H1 (cell line): ENCODE measurements around the gene SMAD1. TPM values are rescaled to one million over a fixed set of nuclear protein-coding genes. Genes with fewer than 3 reads are reported as not detected.

Source experiments
- CTCF ChIA-PET: fragments of 300-600 bp; sonication (Branson Sonifier 250); formaldehyde crosslinking; loops from one replicate; lab custom pipeline; 2021; ENCODE audit not compliant: partially characterized antibody; lab: Charles Lee
- POLR2A ChIA-PET: fragments of 300-600 bp; sonication (Branson Sonifier 250); formaldehyde crosslinking; loops from one replicate; lab custom pipeline; 2021; ENCODE audit warnings: inconsistent platforms; ENCODE audit not compliant: partially characterized antibody; lab: Charles Lee
- DNase-seq, 2 experiments: peaks; one replicate each; pipeline versions ENCODE4 v3.0.0 to v3.0.0-alpha.2; 2010 to 2022; ENCODE audit warnings: low spot score in 2 of 2, low read depth in 1 of 2, mixed read lengths in 1 of 2
- FAIRE-seq: peaks from 2 replicates; lab custom pipeline; 2011; peaks lifted over from hg19 to GRCh38; lab: Jason Lieb, UNC
- H2AFZ ChIP-seq: 2 replicates; pipeline ENCODE4 v1.8.1; 2012; ENCODE audit warnings: low read length, inconsistent platforms
- H2AK5ac ChIP-seq: 2 replicates; pipeline ENCODE4 v1.6.1; 2013; ENCODE audit warnings: low read depth, low read length
- H2BK120ac ChIP-seq: replicated peaks from 2 replicates; pipeline ENCODE3; 2013; ENCODE audit warnings: low read depth, low read length, inconsistent platforms
- H2BK12ac ChIP-seq: 2 replicates; pipeline ENCODE4 v1.6.1; 2013; ENCODE audit warnings: low read depth, low read length
- H2BK15ac ChIP-seq: 2 replicates; pipeline ENCODE4 v1.6.1; 2013; ENCODE audit warnings: low read length
- H2BK20ac ChIP-seq: 2 replicates; pipeline ENCODE4 v1.6.1; 2013; ENCODE audit warnings: low read length
- H2BK5ac ChIP-seq: 2 replicates; pipeline ENCODE4 v1.6.1; 2013; ENCODE audit warnings: low read depth, low read length
- H3K14ac ChIP-seq: 2 replicates; pipeline ENCODE4 v1.6.1; 2013; ENCODE audit warnings: inconsistent platforms; ENCODE audit not compliant: insufficient read length
- H3K18ac ChIP-seq: 2 replicates; pipeline ENCODE4 v1.6.1; 2013; ENCODE audit warnings: low read length; ENCODE audit errors: extremely low read depth
- H3K23ac ChIP-seq: 2 replicates; pipeline ENCODE4 v1.6.1; 2013; ENCODE audit warnings: inconsistent platforms; ENCODE audit not compliant: insufficient read length
- H3K23me2 ChIP-seq: 2 replicates; pipeline ENCODE4 v1.6.1; 2013; ENCODE audit warnings: low read depth, low read length
- H3K27ac ChIP-seq: 2 replicates; pipeline ENCODE4 v1.6.1; 2011; ENCODE audit warnings: low read depth, low read length, inconsistent platforms
- H3K27me3 ChIP-seq, 4 experiments: replicated peaks in 1 of 4; 1 replicate in 1 of 4; 2 replicates in 3 of 4; pipeline versions ENCODE4 v1.6.1 to v1.8.1; 2011 to 2013; ENCODE audit warnings: low read length in 3 of 4, mild to moderate bottlenecking in 3 of 4, inconsistent platforms in 2 of 4, mixed read lengths in 2 of 4, moderate library complexity in 1 of 4; ENCODE audit not compliant: control insufficient read depth in 3 of 4, insufficient read depth in 3 of 4; ENCODE audit errors: extremely low read depth in 1 of 4
- H3K36me3 ChIP-seq, 4 experiments: 2 replicates each; pipeline versions ENCODE4 v1.6.1 to v1.8.1; 2011 to 2013; ENCODE audit warnings: mild to moderate bottlenecking in 4 of 4, low read length in 3 of 4, moderate library complexity in 2 of 4, control low read depth in 1 of 4, inconsistent platforms in 1 of 4; ENCODE audit not compliant: insufficient read depth in 4 of 4, control insufficient read depth in 2 of 4
- H3K4ac ChIP-seq: replicated peaks from 2 replicates; pipeline ENCODE3; 2013; ENCODE audit warnings: low read length, low read depth, mixed read lengths, inconsistent platforms; ENCODE audit not compliant: insufficient read length
- H3K4me1 ChIP-seq, 4 experiments: replicated peaks in 1 of 4; 1 replicate in 1 of 4; 2 replicates in 3 of 4; pipeline versions ENCODE4 v1.6.1 to v1.8.1; 2011 to 2013; ENCODE audit warnings: low read length in 3 of 4, inconsistent platforms in 2 of 4, mixed read lengths in 1 of 4; ENCODE audit not compliant: insufficient read depth in 4 of 4, control insufficient read depth in 3 of 4
- H3K4me2 ChIP-seq, 2 experiments: 2 replicates each; pipeline versions ENCODE4 v1.6.1 to v1.8.1; 2011 to 2013; ENCODE audit warnings: low read depth in 2 of 2, low read length in 2 of 2, control low read depth in 1 of 2, inconsistent platforms in 1 of 2, mild to moderate bottlenecking in 1 of 2; ENCODE audit not compliant: insufficient read depth in 1 of 2
- H3K4me3 ChIP-seq, 4 experiments: fragments of 200-600, 300-600 bp in 1 of 4; sonication (generic), shearing (Covaris generic), sonication (Bioruptor Twin) in 1 of 4; 2 replicates each; pipeline versions ENCODE4 v1.5.1 to v1.8.1; 2011 to 2016; ENCODE audit warnings: low read length in 4 of 4, low read depth in 3 of 4, control low read depth in 2 of 4, inconsistent platforms in 2 of 4, mild to moderate bottlenecking in 2 of 4, mixed read lengths in 1 of 4, moderate library complexity in 1 of 4; ENCODE audit not compliant: insufficient read depth in 2 of 4; ENCODE audit errors: extremely low read depth in 1 of 4
- H3K56ac ChIP-seq: replicated peaks from 2 replicates; pipeline ENCODE3; 2013; ENCODE audit warnings: low read depth, mild to moderate bottlenecking, mixed read lengths, low read length, inconsistent platforms; ENCODE audit not compliant: insufficient read length
- H3K79me1 ChIP-seq: 2 replicates; pipeline ENCODE4 v1.6.1; 2013; ENCODE audit warnings: low read depth, low read length, control low read depth
- H3K79me2 ChIP-seq, 2 experiments: 2 replicates each; pipeline versions ENCODE4 v1.6.1 to v1.8.1; 2012 to 2013; ENCODE audit warnings: low read length in 2 of 2, mild to moderate bottlenecking in 2 of 2, inconsistent platforms in 1 of 2; ENCODE audit not compliant: insufficient read depth in 2 of 2, control insufficient read depth in 1 of 2
- H3K9ac ChIP-seq, 4 experiments: replicated peaks in 1 of 4; 1 replicate in 1 of 4; 2 replicates in 3 of 4; pipeline versions ENCODE4 v1.6.1 to v1.8.1; 2011 to 2013; ENCODE audit warnings: low read depth in 3 of 4, low read length in 3 of 4, control low read depth in 2 of 4, mild to moderate bottlenecking in 2 of 4, moderate library complexity in 2 of 4, inconsistent platforms in 1 of 4; ENCODE audit errors: extremely low read depth in 1 of 4
- H3K9me3 ChIP-seq, 2 experiments: 2 replicates each; pipeline versions ENCODE4 v1.6.1 to v1.8.1; 2012 to 2013; ENCODE audit warnings: mild to moderate bottlenecking in 2 of 2, moderate library complexity in 2 of 2, control low read depth in 1 of 2, inconsistent platforms in 1 of 2, low read depth in 1 of 2, low read length in 1 of 2, mixed read lengths in 1 of 2; ENCODE audit not compliant: insufficient read depth in 2 of 2
- H4K20me1 ChIP-seq, 2 experiments: replicated peaks in 1 of 2; 2 replicates each; pipeline versions ENCODE3 to v1.8.1; 2011 to 2013; ENCODE audit warnings: inconsistent platforms in 2 of 2, low read length in 2 of 2, mild to moderate bottlenecking in 1 of 2; ENCODE audit not compliant: insufficient read depth in 2 of 2, control insufficient read depth in 1 of 2
- H4K5ac ChIP-seq: 2 replicates; pipeline ENCODE4 v1.6.1; 2013; ENCODE audit warnings: low read length, low read depth, mixed read lengths, inconsistent platforms; ENCODE audit not compliant: insufficient read length
- H4K8ac ChIP-seq: 2 replicates; pipeline ENCODE4 v1.8.0; 2013; ENCODE audit warnings: mild to moderate bottlenecking, moderate library complexity, low read length, inconsistent platforms; ENCODE audit not compliant: insufficient read depth; ENCODE audit errors: extremely low read depth
- H4K91ac ChIP-seq: replicated peaks from 2 replicates; pipeline ENCODE3; 2013; ENCODE audit warnings: low read length, mixed read lengths, inconsistent platforms; ENCODE audit not compliant: insufficient read length
- NANOG ChIP-seq: IDR thresholded peaks from 2 replicates; pipeline ENCODE4 v1.6.1; 2011; ENCODE audit warnings: low read length, low read depth, mild to moderate bottlenecking, inconsistent platforms; ENCODE audit not compliant: insufficient read depth, poor library complexity, severe bottlenecking
- WGBS, 2 experiments: shearing (Covaris generic) in 1 of 2; methylation state at CpG; one replicate each; pipeline versions ENCODE4 v1.1.6 to v1.1.7; 2013 to 2015; ENCODE audit warnings: low lambda C conversion rate in 2 of 2, mixed read lengths in 2 of 2, inconsistent platforms in 1 of 2, low coverage in 1 of 2, missing lambda C conversion rate in 1 of 2; ENCODE audit not compliant: insufficient replicate concordance in 2 of 2, insufficient coverage in 1 of 2, insufficient read length in 1 of 2; ENCODE audit errors: extremely low coverage in 1 of 2, missing lambda C conversion rate in 1 of 2; 5-methylcytosine and 5-hydroxymethylcytosine counted together
- polyA plus RNA-seq, 7 experiments: library from polyadenylated mRNA; depleted of rRNA in 3 of 7; stranded (reverse) in 5 of 7; unstranded in 2 of 7; fragments of >200 nt in 5 of 7; fragments of 200-250 nt in 2 of 7; gene quantifications; 1 replicate in 5 of 7; 2 replicates in 1 of 7; 4 replicates in 1 of 7; pipeline versions ENCODE4 v1.2.1 to v1.2.3, GENCODE V29; 2011 to 2013; ENCODE audit warnings: missing spikeins in 2 of 7, mixed read lengths in 2 of 7
- total RNA-seq: library from RNA; stranded (reverse); fragmentation: NEBNext Ultra II Directional; extraction: Animal tissue kit (Norgen Biotek cat#: 25700); gene quantifications from 2 replicates; pipeline ENCODE4 v1.2.1, GENCODE V29; 2021

SMAD1 gene
- total and polyA plus RNA-seq, 2 of the 8 experiments (the other 6 are each of a cell fraction or from before 2014, with no cell fraction given): 22.6 to 25.3 TPM

GRCh38 chr4:145525291-145525740 lies 43.7 kb downstream of the SMAD1 start:
- H3K23me2 ChIP-seq: no peaks in the 10 kb centered on the region
- no peak overlapping the region for H2BK12ac ChIP-seq
- no peak overlapping the region for H2BK15ac ChIP-seq
- WGBS, 2 experiments: 56% methylated on average over 1 of the region's 1 CpG; no CpG with 5 or more reads in 1 of the 2 experiments
- H3K27ac ChIP-seq: no peak overlapping the region
- no peak overlapping the region for H3K18ac ChIP-seq
- no peaks in the 10 kb centered on the region for H3K9me3 ChIP-seq
- peaks cover 0 to 16% of the 10 kb centered on the region in 2 experiments; a peak in 2 of 4 replicates for H3K79me2 ChIP-seq
- H2AFZ ChIP-seq: no peak overlapping the region
- H4K20me1 ChIP-seq: no peaks in the 10 kb centered on the region
- H3K36me3 ChIP-seq: no peaks in the 10 kb centered on the region
- no peak overlapping the region for H2AK5ac ChIP-seq
- peaks cover 0 to 7% (median 0%) of the 10 kb centered on the region in 4 experiments; a peak in 3 of 7 replicates for H3K4me1 ChIP-seq
- H3K4ac ChIP-seq: no peak overlapping the region
- ChIA-PET CTCF (interaction anchor here (0.9 kb wide), 1 partner anchor 309 kb away, joined by 3 read pairs; no protein-coding TSS in a partner anchor), POLR2A (no interaction called here)
- no peak overlapping the region for H2BK120ac ChIP-seq
- H4K8ac ChIP-seq: no peak overlapping the region
- no peaks in the 10 kb centered on the region for H3K27me3 ChIP-seq
- H4K91ac ChIP-seq: no peak overlapping the region
- DNase-seq (no peak), FAIRE-seq (no peak)
- H2BK20ac ChIP-seq: no peak overlapping the region
- no peak overlapping the region for H3K23ac ChIP-seq
- H3K9ac ChIP-seq: no peak overlapping the region
- H3K4me3 ChIP-seq: no peak overlapping the region
- H3K14ac ChIP-seq: no peak overlapping the region
- TF ChIP-seq NANOG: no peak
- no peak overlapping the region for H2BK5ac ChIP-seq
- no peaks in the 10 kb centered on the region; the same call in 1 of the 2 replicates for H3K79me1 ChIP-seq
- H3K56ac ChIP-seq: no peak overlapping the region
- H3K4me2 ChIP-seq: no peak overlapping the region
- no peak overlapping the region for H4K5ac ChIP-seq
